ENCODE measurements around the gene HNF1A. TPM values are rescaled to one million over a fixed set of nuclear protein-coding genes. Genes with fewer than 3 reads are reported as not detected.

The HNF1A gene
- total and polyA plus RNA-seq, 9 of the 15 experiments (the other 6 are each of a cell fraction or from before 2014, with no cell fraction given): not detected

- TF ChIP-seq TSHZ1 (CRISPR knock-in tag; IDR thresholded peaks at IDR 0.05): no peak
- peak; percentile 65 for TF ChIP-seq SP1 (CRISPR knock-in tag; IDR thresholded peaks at IDR 0.05)
- TF ChIP-seq ZNF324 (CRISPR knock-in tag; IDR thresholded peaks at IDR 0.05): no peak
- TF ChIP-seq NR2C2 (CRISPR knock-in tag; IDR thresholded peaks at IDR 0.05): peak; percentile 73; the same call in 1 of the 2 replicates
- TF ChIP-seq NR2C2 (tag; IDR thresholded peaks at IDR 0.05): peak; percentile 68
- TF ChIP-seq, protein P1, sequence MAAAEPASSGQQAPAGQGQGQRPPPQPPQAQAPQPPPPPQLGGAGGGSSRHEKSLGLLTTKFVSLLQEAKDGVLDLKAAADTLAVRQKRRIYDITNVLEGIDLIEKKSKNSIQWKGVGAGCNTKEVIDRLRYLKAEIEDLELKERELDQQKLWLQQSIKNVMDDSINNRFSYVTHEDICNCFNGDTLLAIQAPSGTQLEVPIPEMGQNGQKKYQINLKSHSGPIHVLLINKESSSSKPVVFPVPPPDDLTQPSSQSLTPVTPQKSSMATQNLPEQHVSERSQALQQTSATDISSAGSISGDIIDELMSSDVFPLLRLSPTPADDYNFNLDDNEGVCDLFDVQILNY (CRISPR knock-in tag; IDR thresholded peaks at IDR 0.05): no peak
- no peak for TF ChIP-seq NFIX (CRISPR knock-in tag; IDR thresholded peaks at IDR 0.05; ENCODE audit: low read depth)
- TF ChIP-seq SAP30 (IDR thresholded peaks at IDR 0.05; ENCODE audit: borderline replicate concordance, insufficient read depth, low read depth, low read length, poor library complexity, severe bottlenecking): peak; percentile 92
- TF ChIP-seq ATF1 (CRISPR knock-in tag; IDR thresholded peaks at IDR 0.05): peak; percentile 69
- peak; percentile 99 for TF ChIP-seq ATF1 (tag; IDR thresholded peaks at IDR 0.05)
- no peak for TF ChIP-seq IRF2 (CRISPR knock-in tag; IDR thresholded peaks at IDR 0.05)
- TF ChIP-seq ETS2 (tag; IDR thresholded peaks at IDR 0.05; ENCODE audit: borderline replicate concordance, poor library complexity, severe bottlenecking): no peak
- no peak for TF ChIP-seq FOXK1 (CRISPR knock-in tag; IDR thresholded peaks at IDR 0.05; ENCODE audit: borderline replicate concordance)
- TF ChIP-seq, protein P2, sequence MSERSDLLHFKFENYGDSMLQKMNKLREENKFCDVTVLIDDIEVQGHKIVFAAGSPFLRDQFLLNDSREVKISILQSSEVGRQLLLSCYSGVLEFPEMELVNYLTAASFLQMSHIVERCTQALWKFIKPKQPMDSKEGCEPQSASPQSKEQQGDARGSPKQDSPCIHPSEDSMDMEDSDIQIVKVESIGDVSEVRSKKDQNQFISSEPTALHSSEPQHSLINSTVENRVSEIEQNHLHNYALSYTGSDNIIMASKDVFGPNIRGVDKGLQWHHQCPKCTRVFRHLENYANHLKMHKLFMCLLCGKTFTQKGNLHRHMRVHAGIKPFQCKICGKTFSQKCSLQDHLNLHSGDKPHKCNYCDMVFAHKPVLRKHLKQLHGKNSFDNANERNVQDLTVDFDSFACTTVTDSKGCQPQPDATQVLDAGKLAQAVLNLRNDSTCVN (CRISPR knock-in tag; IDR thresholded peaks at IDR 0.05): no peak
- TF ChIP-seq HNRNPLL (IDR thresholded peaks at IDR 0.05; ENCODE audit: low read depth, low read length, poor library complexity, severe bottlenecking): no peak
- TF ChIP-seq CHCHD3 (CRISPR knock-in tag; IDR thresholded peaks at IDR 0.05): no peak
- no peak for TF ChIP-seq TSC22D4 (tag; IDR thresholded peaks at IDR 0.05)
- peak; percentile 92 for TF ChIP-seq TBP (optimal IDR thresholded peaks at IDR 0.05; ENCODE audit: low read depth, low read length)
- TF ChIP-seq CSDE1 (IDR thresholded peaks at IDR 0.05): peak in 1 of 2 experiments; percentile 66; a peak in 1 of 4 replicates
- TF ChIP-seq HLTF (IDR thresholded peaks at IDR 0.05): no peak
- peak; percentile 41 for TF ChIP-seq CHD1 (IDR thresholded peaks at IDR 0.05; ENCODE audit: low read length)
Observed at GRCh38 chr12:121015825-121016766, 37.8 kb downstream of the HNF1A start, which contains the start of gene C12orf43 (continued).

Data from K562 (cell line).